HG03378 (cell line): ENCODE data around the gene TEAD4.
A peak's percentile ranks its signal among the peaks of the same experiment; 100 is the strongest.
"Not testable (repeated sequence)": the region's sequence is repeated elsewhere in the genome, so short reads cannot be mapped to it uniquely, and the experiment has no call there.

ENCODE experiments used
- ATAC-seq: cut with Tn5 transposase; IDR thresholded peaks from one replicate; pipeline ENCODE4 v1.9.1; 2021; ENCODE audit warnings: mild to moderate bottlenecking, moderate library complexity; ENCODE audit not compliant: unreplicated experiment

The TEAD4 gene

DNA sequence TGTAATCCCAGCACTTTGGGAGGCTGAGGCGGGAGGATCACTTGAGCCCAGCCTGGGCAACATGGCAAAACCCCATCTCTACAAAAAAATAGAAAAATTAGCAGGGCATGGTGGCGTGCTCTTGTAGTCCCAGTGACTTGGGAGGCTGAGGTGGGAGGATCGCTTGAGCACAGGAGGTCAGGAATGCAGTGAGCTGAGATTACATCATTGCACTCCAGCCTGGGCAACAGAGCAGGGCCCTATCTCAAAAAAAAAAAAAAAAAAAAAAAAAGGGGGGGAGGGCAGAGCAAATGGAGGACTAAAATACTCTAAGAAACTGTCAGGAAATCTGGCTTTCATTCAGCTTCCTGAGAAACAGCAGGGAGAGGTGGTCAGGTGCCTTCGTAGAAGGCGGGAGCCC lies 86.3 kb downstream of the TEAD4 start:
- ATAC-seq = no peak

GRCh38 chr12:3045989-3046388 lies 86.8 kb downstream of the TEAD4 start:
- ATAC-seq = no peak

DNA sequence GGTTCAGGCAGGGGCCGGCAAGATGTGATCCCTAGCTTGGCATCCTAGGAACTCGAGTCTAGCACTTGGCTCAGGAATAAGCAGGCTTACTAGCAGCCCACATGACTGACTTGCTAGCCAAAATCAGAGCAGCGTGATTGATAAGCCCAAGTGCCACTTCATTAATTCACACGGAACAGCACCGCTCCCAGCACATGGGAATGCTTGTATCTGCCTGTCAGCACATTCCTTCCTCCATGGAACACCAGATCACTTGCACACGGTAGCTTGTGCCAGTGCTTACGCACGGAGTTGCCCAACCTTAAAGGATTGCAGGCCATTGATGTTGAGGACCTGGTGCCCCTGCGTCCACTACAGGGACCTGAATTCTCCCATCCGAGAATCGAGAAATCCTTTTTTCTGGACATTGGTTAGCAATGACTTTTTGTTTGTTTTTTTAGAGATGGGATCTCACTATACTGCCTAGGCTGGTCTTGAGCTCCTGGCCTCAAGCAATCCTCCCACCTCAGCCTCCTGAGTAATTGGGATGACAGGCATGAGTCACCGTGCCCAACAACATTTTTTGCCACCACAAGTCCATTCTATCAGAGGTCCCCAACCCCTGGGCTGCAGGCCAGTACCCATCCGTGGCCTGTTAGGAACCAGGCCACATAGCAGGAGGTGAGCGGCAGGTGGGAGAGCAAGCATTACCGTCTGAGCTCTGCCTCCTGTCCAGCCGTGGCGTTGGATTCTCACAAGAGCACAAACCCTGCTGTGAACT lies 87.4 kb downstream of the TEAD4 start:
- ATAC-seq = no peak

DNA sequence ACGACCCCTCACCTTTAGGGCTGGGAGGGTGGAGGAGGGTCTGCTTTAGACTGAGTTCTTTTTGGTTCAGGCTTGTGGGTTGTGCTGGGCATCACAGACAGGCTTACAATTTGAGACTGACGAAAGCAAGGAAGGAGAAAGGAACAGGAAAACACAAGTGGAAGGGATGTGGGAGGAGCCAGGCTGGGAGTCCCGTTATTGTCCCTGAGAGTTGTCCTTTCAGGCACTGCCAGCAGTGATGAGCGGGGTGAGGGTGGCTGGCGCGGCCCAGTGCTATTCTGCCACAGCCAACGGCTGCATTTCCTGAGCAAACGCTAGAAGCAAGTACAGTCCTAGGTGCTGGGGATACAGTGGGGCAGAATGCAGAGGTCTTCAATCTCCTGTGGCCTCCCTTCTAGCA lies 88.8 kb downstream of the TEAD4 start:
- ATAC-seq = no peak

- no peak for ATAC-seq
Observed at GRCh38 chr12:3048540-3048939, 89.3 kb downstream of the TEAD4 start.

DNA sequence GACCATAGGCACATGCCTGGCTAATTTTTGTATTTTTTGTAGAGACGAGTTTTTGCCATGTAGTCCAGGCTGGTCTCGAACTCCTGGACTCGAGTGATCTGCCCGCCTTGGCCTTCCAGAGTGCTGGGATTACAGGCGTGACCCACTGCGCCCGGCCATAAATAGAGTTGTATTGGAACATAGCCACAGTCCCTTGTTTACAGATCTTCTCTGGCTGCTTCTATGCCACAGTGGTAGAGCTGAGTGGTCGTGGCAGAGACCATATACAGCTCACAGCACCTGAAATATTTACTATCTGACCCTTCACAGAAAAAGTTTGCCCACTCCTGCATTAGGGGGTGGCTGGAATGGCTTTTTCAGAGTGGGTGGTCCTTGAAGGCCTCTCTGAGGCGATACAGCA lies 90.0 kb downstream of the TEAD4 start:
- no peak for ATAC-seq

- ATAC-seq = no peak
Observed at GRCh38 chr12:3049611-3050249, 90.5 kb downstream of the TEAD4 start.

GRCh38 chr12:3054374-3054773 lies 95.2 kb downstream of the TEAD4 start:
- ATAC-seq = no peak

DNA sequence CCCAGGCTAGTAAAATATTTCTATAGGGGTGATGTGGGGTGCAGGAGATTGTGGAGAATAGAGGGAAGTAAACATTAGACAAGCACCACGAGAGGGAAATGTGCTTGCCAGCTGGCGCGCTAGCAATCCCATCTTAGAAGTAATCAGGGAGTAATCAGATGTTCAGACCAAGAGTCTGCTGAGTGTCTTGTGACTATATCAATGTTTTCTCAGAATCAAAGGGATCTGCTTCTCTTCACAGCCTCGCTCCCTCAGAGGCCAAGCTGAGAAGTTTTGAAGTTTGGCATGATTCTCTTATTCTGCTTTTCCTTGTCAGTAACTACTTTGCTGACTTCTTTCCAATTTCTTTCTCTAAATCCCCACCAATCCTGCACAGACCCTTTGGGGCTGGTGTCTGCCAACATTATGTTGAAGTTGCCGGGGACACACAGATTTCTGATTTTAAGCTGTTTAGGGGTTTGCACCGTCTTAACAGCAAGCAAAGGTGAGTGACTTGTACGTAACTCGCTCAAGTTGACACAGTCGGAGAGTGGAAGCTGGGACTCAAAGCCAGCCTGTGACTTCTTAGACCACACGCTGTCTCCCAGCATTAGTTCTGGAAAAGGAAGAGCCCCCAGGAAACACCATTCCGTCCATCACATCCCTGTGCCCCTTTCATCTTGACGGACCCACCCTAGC lies 96.0 kb downstream of the TEAD4 start:
- no peak for ATAC-seq

- ATAC-seq = no peak
Observed at GRCh38 chr12:3055704-3056467, 96.7 kb downstream of the TEAD4 start.

GRCh38 chr12:3061059-3061458 lies 101.9 kb downstream of the TEAD4 start:
- ATAC-seq = no peak

- ATAC-seq = no peak
Observed at GRCh38 chr12:3061501-3062215, 102.5 kb downstream of the TEAD4 start.

DNA sequence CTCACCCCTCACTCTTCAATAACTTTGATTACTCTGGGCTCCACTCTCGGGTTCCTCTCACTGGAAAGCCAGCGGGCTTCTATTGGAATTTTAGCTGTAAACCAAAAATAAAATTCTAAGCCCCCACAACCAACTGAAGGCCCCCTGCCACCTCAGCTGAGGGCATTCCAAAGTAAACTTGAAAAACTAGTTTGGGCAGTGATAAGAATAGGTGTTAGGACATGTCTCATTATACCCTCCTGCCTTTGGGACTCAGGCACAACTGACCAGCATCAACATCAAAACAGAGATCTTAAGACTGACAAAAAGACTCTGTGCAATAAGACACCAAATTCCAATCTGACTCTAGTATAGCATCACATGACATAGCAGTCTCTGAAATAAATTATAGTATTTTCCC lies 106.1 kb downstream of the TEAD4 start:
- no peak for ATAC-seq

DNA sequence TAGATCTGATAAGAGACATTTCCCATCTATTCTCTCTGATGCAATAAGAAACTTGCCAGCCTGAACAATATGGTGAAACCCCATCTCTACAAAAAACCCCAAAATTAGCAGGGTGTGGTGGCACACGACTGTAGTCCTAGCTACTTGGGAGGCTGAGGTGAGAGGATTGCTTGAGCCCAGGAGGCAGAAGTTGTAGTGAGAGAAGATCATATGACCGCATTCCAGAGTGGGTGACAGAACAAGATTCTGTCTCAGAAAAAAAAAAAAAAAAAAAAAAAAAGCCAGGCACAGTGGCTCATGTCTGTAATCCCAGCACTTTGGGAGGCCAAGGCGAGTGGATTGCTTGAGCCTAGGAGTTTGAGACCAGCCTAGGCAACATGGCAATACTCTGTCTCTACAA lies 106.6 kb downstream of the TEAD4 start:
- not testable (repeated sequence) for ATAC-seq

DNA sequence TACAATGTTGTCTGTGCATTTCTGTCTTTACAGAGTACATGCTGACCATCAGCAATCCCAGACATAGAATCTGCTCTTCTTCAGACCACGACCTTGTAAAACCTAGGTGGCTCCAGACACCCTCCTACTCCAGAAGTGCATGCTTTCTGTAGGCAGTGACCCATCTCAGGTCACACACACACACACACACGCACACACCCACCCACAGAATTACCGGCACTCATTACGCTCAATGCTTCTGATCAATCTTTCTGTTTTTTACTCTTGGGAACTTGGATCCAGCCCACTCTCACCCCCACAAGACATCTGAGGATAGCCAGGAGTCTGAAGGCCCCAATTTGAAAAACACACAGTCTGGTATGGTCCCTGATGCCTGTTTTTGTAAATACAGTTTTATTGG lies 110.5 kb downstream of the TEAD4 start:
- no peak for ATAC-seq

DNA sequence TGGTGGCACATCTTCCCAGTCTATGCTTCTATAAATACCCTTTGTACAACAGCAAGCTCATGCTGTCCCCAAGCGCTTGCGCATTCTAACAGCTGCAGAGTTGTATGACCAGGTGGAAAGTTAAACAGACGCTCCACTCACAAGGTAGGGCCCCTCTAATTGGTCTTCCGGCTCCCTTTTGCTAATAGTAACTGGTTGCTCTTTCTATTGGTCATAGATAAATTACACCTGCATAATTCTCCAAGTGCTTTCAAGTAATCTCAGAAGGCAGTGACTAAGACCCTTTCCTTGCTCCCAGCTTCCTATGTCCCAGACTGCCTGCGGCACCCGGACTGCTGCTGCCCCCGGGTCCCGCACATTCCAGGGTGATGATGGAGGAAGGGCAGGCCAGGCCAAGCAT lies 111.9 kb downstream of the TEAD4 start:
- no peak for ATAC-seq

- no peak for ATAC-seq
Observed at GRCh38 chr12:3071710-3072109, 112.5 kb downstream of the TEAD4 start.

DNA sequence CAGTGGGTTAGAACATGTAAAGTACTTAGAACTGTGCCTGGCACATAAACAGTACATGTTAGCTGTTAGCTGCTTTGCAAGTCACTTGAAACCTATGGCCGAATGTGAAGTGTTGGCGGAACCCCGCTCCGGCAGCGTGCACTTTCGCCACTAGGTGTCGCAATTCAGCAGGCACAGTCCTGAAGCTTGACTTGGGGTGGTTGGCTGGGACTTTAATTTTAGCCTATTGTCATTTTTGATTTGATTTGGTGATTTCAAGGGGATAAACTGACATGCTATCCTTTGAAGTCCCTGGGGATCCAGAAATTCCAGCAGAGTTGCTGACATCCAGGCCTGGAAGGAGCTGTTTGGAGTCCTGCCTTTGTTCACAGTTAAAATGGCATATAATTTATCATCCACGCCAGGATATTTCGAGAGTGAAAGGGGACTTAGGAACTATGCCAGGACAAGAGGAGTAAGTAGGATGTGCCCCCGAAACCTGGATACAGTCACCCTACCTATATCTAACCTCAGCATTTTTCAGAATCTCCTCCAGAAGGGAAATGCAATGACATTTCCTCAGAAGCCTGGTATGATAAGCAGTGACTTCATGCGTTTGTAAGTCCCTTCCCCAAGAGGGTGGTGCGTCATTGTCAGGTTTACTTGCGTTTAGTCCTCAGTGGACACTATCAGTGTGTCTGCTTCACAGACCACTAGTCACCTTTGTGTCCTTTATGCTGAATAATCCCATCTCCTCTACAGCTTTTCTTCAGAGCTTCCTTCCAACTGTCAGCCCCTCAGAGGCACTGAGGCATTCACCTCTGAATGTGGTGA lies 114.4 kb downstream of the TEAD4 start:
- peak; percentile 62 for ATAC-seq

DNA sequence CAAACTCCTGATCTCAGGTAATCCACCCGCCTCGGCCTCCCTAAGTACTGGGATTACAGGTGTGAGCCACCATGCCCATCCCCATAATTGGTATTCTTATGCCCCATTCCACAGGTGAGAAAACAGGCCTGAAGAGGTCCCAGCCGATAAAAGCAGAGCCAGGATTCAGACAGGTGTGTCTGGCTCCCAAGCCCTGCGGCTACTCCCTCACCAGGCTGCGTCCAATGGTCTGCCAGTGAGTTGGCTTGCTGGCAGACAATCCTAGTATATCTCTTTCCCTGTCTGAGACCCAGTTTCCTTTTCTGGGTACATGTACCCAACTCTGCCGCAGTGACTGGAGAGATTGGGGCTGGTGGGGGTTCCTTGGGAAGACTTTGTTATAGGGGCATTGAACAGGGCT lies 116.1 kb downstream of the TEAD4 start:
- no peak for ATAC-seq
